HepG2 (cell line): ENCODE results near the gene SATB2. TPM values are rescaled to one million over a fixed set of nuclear protein-coding genes. Genes with fewer than 3 reads are reported as not detected.

ENCODE experiments used
- ADNP ChIP-seq: sonication (generic); formaldehyde crosslinking; IDR thresholded peaks from 2 replicates; pipeline ENCODE4 v1.4.0; 2020; ENCODE audit warnings: missing genetic modification reagents
- KDM6A ChIP-seq: IDR thresholded peaks from 2 replicates; pipeline ENCODE4 v1.6.1; 2016; ENCODE audit warnings: low read depth
- KLF15 ChIP-seq: sonication (generic); formaldehyde crosslinking; IDR thresholded peaks from 2 replicates; pipeline ENCODE4 v1.8.1; 2023; ENCODE audit warnings: borderline replicate concordance, mild to moderate bottlenecking, inconsistent platforms, missing genetic modification reagents, mixed read lengths
- LCORL ChIP-seq, 2 experiments: fragments of 450-650 bp in 1 of 2; sonication (generic) in 1 of 2; formaldehyde crosslinking in 1 of 2; IDR thresholded peaks; 2 replicates each; pipeline versions ENCODE4 v1.5.0 to v1.6.1; 2017 to 2020; ENCODE audit warnings: antibody characterized with exemption in 1 of 2, missing genetic modification reagents in 1 of 2
- NAIF1 ChIP-seq: sonication (generic); formaldehyde crosslinking; IDR thresholded peaks from 2 replicates; pipeline ENCODE4 v1.5.0; 2020; ENCODE audit warnings: mild to moderate bottlenecking, missing genetic modification reagents, borderline replicate concordance
- SAFB2 ChIP-seq: sonication (generic); formaldehyde crosslinking; IDR thresholded peaks from 2 replicates; pipeline ENCODE4 v1.5.1; 2020; ENCODE audit warnings: missing genetic modification reagents, low read depth, mild to moderate bottlenecking, borderline replicate concordance
- SNRNP70 ChIP-seq: fragments of 200-400 bp; formaldehyde crosslinking; IDR thresholded peaks from 2 replicates; pipeline ENCODE4 v1.6.1; 2017; ENCODE audit warnings: mild to moderate bottlenecking, low read depth, low read length, moderate library complexity
- ZNF230 ChIP-seq: sonication (generic); formaldehyde crosslinking; IDR thresholded peaks from 2 replicates; pipeline ENCODE4 v1.4.0; 2020; ENCODE audit warnings: mild to moderate bottlenecking, missing genetic modification reagents
- polyA plus RNA-seq, 8 experiments: library from polyadenylated mRNA; depleted of rRNA in 3 of 8; stranded (reverse) in 7 of 8; unstranded in 1 of 8; fragments of >200 nt; fragmentation: Illumina TruSeq in 4 of 8; extraction: Trizol in 4 of 8; gene quantifications; 2 replicates each; pipeline versions ENCODE4 v1.2.1 to v1.2.3, GENCODE V29; 2011 to 2016; ENCODE audit warnings: low read depth in 4 of 8, missing spikeins in 1 of 8, mixed read lengths in 1 of 8; ENCODE audit not compliant: insufficient read depth in 1 of 8
- total RNA-seq, 5 experiments: library from RNA; depleted of rRNA; stranded (reverse); fragments of >200 nt; fragmentation: Illumina TruSeq; extraction: Trizol; gene quantifications; 2 replicates each; pipeline ENCODE4 v1.2.3, GENCODE V29; 2016; ENCODE audit warnings: low read depth in 1 of 5
- TF ChIP-seq, protein P1 (sequence below): sonication (generic); formaldehyde crosslinking; IDR thresholded peaks from 2 replicates; pipeline ENCODE4 v1.8.0; 2022; ENCODE audit warnings: mild to moderate bottlenecking, missing genetic modification reagents
- TF ChIP-seq, protein P2 (sequence below): sonication (generic); formaldehyde crosslinking; IDR thresholded peaks from 2 replicates; pipeline ENCODE4 v1.4.0; 2020; ENCODE audit warnings: missing genetic modification reagents
- TF ChIP-seq, protein P3 (sequence below): IDR thresholded peaks from 2 replicates; pipeline ENCODE4 v1.6.1; 2012; ENCODE audit warnings: inconsistent platforms
- TF ChIP-seq, protein P4 (sequence below): sonication (generic); formaldehyde crosslinking; IDR thresholded peaks from 2 replicates; pipeline ENCODE4 v1.5.0; 2020; ENCODE audit warnings: mild to moderate bottlenecking, missing genetic modification reagents
- TF ChIP-seq, protein P5 (sequence below): sonication (generic); formaldehyde crosslinking; IDR thresholded peaks from 2 replicates; pipeline ENCODE4 v1.5.1; 2020; ENCODE audit warnings: mild to moderate bottlenecking, missing genetic modification reagents, moderate library complexity
- TF ChIP-seq, protein P6 (sequence below): sonication (generic); formaldehyde crosslinking; IDR thresholded peaks from 2 replicates; pipeline ENCODE4 v1.4.0; 2020; ENCODE audit warnings: low read depth, missing genetic modification reagents
- TF ChIP-seq, protein P7 (sequence below): sonication (generic); formaldehyde crosslinking; IDR thresholded peaks from 2 replicates; pipeline ENCODE4 v1.5.0; 2020; ENCODE audit warnings: missing genetic modification reagents

The SATB2 gene
- total and polyA plus RNA-seq, 2 of the 13 experiments (the other 11 are each of a cell fraction or from before 2014, with no cell fraction given) = 2.5 to 5.5 TPM

DNA sequence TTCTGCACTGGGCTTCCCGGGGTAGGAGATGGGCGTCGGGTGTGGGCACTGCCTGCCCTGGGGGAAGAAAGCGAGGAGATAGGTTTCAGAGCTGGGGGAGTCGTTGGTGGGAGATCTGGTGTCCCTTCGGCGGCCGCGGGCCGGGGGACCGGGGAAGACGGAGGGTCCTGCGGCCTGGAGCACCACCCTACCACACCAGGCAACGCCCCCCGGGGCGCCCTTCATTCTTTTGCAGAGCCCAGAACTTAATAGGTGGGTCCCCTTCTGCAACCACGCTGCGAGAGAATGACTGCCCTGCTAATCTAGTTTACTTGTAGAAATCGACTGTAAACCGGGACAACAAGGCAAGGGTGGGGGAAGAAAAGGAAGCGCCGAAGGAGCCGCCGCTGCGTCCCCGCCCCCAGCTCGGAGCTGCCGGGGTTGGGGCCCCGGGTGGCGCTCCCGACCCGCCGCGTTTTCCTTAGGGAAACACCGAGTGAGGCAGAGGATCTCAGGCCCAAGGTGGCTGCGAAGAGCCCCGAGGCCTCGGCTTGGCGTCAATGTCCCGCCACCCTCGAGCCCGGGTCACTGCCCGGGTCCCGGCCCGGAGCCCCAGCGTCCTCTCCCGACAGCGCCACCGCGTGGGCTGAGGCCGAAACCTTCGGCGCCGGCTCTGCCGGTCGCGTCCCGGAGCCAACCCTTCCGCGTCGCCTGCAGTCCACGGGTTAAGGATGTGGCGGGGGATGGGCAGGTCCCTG lies 5.4 kb upstream of the SATB2 start (continued):
- TF ChIP-seq, protein P1, sequence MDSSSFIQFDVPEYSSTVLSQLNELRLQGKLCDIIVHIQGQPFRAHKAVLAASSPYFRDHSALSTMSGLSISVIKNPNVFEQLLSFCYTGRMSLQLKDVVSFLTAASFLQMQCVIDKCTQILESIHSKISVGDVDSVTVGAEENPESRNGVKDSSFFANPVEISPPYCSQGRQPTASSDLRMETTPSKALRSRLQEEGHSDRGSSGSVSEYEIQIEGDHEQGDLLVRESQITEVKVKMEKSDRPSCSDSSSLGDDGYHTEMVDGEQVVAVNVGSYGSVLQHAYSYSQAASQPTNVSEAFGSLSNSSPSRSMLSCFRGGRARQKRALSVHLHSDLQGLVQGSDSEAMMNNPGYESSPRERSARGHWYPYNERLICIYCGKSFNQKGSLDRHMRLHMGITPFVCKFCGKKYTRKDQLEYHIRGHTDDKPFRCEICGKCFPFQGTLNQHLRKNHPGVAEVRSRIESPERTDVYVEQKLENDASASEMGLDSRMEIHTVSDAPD = peak; percentile 32; the same call in 1 of the 2 replicates
- no peak for TF ChIP-seq LCORL (IDR thresholded peaks at IDR 0.05)
- peak; percentile 77 for TF ChIP-seq LCORL (CRISPR knock-in tag; IDR thresholded peaks at IDR 0.05)
- no peak for TF ChIP-seq KLF15 (CRISPR knock-in tag)
- TF ChIP-seq, protein P2, sequence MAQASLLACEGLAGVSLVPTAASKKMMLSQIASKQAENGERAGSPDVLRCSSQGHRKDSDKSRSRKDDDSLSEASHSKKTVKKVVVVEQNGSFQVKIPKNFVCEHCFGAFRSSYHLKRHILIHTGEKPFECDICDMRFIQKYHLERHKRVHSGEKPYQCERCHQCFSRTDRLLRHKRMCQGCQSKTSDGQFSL = no peak; the same call in 1 of the 2 replicates
- TF ChIP-seq, protein P3, sequence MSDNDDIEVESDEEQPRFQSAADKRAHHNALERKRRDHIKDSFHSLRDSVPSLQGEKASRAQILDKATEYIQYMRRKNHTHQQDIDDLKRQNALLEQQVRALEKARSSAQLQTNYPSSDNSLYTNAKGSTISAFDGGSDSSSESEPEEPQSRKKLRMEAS = peak; percentile 71
- TF ChIP-seq, protein P4, sequence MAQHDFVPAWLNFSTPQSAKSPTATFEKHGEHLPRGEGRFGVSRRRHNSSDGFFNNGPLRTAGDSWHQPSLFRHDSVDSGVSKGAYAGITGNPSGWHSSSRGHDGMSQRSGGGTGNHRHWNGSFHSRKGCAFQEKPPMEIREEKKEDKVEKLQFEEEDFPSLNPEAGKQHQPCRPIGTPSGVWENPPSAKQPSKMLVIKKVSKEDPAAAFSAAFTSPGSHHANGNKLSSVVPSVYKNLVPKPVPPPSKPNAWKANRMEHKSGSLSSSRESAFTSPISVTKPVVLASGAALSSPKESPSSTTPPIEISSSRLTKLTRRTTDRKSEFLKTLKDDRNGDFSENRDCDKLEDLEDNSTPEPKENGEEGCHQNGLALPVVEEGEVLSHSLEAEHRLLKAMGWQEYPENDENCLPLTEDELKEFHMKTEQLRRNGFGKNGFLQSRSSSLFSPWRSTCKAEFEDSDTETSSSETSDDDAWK (CRISPR knock-in tag) = no peak
- peak; percentile 89 for TF ChIP-seq ZNF230
- TF ChIP-seq, protein P5, sequence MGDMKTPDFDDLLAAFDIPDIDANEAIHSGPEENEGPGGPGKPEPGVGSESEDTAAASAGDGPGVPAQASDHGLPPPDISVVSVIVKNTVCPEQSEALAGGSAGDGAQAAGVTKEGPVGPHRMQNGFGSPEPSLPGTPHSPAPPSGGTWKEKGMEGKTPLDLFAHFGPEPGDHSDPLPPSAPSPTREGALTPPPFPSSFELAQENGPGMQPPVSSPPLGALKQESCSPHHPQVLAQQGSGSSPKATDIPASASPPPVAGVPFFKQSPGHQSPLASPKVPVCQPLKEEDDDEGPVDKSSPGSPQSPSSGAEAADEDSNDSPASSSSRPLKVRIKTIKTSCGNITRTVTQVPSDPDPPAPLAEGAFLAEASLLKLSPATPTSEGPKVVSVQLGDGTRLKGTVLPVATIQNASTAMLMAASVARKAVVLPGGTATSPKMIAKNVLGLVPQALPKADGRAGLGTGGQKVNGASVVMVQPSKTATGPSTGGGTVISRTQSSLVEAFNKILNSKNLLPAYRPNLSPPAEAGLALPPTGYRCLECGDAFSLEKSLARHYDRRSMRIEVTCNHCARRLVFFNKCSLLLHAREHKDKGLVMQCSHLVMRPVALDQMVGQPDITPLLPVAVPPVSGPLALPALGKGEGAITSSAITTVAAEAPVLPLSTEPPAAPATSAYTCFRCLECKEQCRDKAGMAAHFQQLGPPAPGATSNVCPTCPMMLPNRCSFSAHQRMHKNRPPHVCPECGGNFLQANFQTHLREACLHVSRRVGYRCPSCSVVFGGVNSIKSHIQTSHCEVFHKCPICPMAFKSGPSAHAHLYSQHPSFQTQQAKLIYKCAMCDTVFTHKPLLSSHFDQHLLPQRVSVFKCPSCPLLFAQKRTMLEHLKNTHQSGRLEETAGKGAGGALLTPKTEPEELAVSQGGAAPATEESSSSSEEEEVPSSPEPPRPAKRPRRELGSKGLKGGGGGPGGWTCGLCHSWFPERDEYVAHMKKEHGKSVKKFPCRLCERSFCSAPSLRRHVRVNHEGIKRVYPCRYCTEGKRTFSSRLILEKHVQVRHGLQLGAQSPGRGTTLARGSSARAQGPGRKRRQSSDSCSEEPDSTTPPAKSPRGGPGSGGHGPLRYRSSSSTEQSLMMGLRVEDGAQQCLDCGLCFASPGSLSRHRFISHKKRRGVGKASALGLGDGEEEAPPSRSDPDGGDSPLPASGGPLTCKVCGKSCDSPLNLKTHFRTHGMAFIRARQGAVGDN (CRISPR knock-in tag) = peak; percentile 86
- TF ChIP-seq, protein P6, sequence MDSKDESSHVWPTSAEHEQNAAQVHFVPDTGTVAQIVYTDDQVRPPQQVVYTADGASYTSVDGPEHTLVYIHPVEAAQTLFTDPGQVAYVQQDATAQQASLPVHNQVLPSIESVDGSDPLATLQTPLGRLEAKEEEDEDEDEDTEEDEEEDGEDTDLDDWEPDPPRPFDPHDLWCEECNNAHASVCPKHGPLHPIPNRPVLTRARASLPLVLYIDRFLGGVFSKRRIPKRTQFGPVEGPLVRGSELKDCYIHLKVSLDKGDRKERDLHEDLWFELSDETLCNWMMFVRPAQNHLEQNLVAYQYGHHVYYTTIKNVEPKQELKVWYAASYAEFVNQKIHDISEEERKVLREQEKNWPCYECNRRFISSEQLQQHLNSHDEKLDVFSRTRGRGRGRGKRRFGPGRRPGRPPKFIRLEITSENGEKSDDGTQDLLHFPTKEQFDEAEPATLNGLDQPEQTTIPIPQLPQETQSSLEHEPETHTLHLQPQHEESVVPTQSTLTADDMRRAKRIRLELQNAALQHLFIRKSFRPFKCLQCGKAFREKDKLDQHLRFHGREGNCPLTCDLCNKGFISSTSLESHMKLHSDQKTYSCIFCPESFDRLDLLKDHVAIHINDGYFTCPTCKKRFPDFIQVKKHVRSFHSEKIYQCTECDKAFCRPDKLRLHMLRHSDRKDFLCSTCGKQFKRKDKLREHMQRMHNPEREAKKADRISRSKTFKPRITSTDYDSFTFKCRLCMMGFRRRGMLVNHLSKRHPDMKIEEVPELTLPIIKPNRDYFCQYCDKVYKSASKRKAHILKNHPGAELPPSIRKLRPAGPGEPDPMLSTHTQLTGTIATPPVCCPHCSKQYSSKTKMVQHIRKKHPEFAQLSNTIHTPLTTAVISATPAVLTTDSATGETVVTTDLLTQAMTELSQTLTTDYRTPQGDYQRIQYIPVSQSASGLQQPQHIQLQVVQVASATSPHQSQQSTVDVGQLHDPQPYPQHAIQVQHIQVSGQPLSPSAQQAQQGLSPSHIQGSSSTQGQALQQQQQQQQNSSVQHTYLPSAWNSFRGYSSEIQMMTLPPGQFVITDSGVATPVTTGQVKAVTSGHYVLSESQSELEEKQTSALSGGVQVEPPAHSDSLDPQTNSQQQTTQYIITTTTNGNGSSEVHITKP (CRISPR knock-in tag) = no peak
- TF ChIP-seq SNRNP70 = no peak
- 0 out of 2 replicates have a peak, but pooled peaks have one; percentile 85 for TF ChIP-seq SAFB2 (CRISPR knock-in tag)
- no peak for TF ChIP-seq KDM6A (CRISPR knock-in tag)
- TF ChIP-seq, protein P7, sequence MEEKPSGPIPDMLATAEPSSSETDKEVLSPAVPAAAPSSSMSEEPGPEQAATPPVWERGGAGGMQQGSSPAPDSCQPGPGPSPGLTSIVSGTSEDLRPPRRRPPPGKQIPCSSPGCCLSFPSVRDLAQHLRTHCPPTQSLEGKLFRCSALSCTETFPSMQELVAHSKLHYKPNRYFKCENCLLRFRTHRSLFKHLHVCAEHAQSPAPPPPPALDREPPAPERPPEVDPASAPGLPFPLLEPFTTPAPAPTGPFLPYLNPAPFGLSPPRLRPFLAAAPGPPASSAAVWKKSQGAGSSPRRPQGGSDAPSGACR (CRISPR knock-in tag) = peak; percentile 49; the same call in 1 of the 2 replicates
- TF ChIP-seq ADNP (CRISPR knock-in tag) = no peak
- no peak for TF ChIP-seq NAIF1 (CRISPR knock-in tag)
